Fibroblast of skin of left biceps (primary cell): ENCODE data around the gene CCDC13.

Experiments used
- DNase-seq, 2 experiments: peaks; one replicate each; pipeline ENCODE4 v3.0.0-alpha.2; 2013; ENCODE audit warnings: low read depth in 2 of 2

The CCDC13 gene

GRCh38 chr3:42734263-42734860 lies 38.7 kb downstream of the CCDC13 start:
- no peak for DNase-seq

- DNase-seq: no peak
Measured at GRCh38 chr3:42733501-42734262, 39.4 kb downstream of the CCDC13 start.

- DNase-seq: no peak
Measured at GRCh38 chr3:42732829-42733459, 40.1 kb downstream of the CCDC13 start.

- no peak for DNase-seq
Measured at GRCh38 chr3:42732196-42732828, 40.7 kb downstream of the CCDC13 start.

GRCh38 chr3:42731476-42732195 lies 41.4 kb downstream of the CCDC13 start:
- no peak for DNase-seq

GRCh38 chr3:42730706-42731420 lies 42.2 kb downstream of the CCDC13 start:
- DNase-seq: no peak

GRCh38 chr3:42730294-42730693 lies 42.8 kb downstream of the CCDC13 start:
- DNase-seq: no peak

GRCh38 chr3:42729404-42730145 lies 43.5 kb downstream of the CCDC13 start:
- DNase-seq: no peak

GRCh38 chr3:42728668-42729364 lies 44.2 kb downstream of the CCDC13 start:
- DNase-seq: no peak

- DNase-seq: no peak
Measured at GRCh38 chr3:42728056-42728455, 45.0 kb downstream of the CCDC13 start.

- DNase-seq: no peak
Measured at GRCh38 chr3:42725454-42725853, 47.6 kb downstream of the CCDC13 start.

- no peak for DNase-seq
Measured at GRCh38 chr3:42723219-42723618, 49.8 kb downstream of the CCDC13 start.
